Left lung (tissue), 10 donors: ENCODE measurements around the gene DYNLT2B. TPM values are rescaled to one million over a fixed set of nuclear protein-coding genes. Genes with fewer than 3 reads are reported as not detected.

Experiments
- ATAC-seq: fragments of 200-7000 bp; cut with Tn5 transposase; one replicate; pipeline ENCODE4 v1.9.1; 2020; ENCODE audit warnings: moderate library complexity
- DNase-seq, 4 donors: peaks; one replicate each; pipeline ENCODE4 v3.0.0-alpha.2; 2013 to 2020
- H3K27ac ChIP-seq, 2 donors: fragments of 200-600 bp; sonication (generic) in 1 of 2; one replicate each; pipeline versions ENCODE4 v1.5.0 to v1.8.0; 2020 to 2021
- H3K27me3 ChIP-seq, 2 donors: fragments of 200-600 bp; sonication (generic) in 1 of 2; one replicate each; pipeline versions ENCODE4 v1.5.0 to v1.8.0; 2020 to 2021
- H3K36me3 ChIP-seq, 2 donors: fragments of 200-600 bp; sonication (generic) in 1 of 2; one replicate each; pipeline versions ENCODE4 v1.5.0 to v1.8.0; 2020 to 2021
- H3K4me1 ChIP-seq, 2 donors: fragments of 200-600 bp; one replicate each; pipeline ENCODE4 v1.8.0; 2021
- H3K4me3 ChIP-seq, 2 donors: fragments of 200-600 bp; sonication (generic) in 1 of 2; one replicate each; pipeline versions ENCODE4 v1.5.0 to v1.8.0; 2020 to 2021; ENCODE audit warnings: mild to moderate bottlenecking in 1 of 2
- H3K9me3 ChIP-seq, 2 donors: fragments of 200-600 bp; sonication (generic) in 1 of 2; one replicate each; pipeline versions ENCODE4 v1.5.0 to v1.8.0; 2020 to 2021
- intact Hi-C, 2 donors: fragments of 100-400 bp; cut with DNase I; formaldehyde crosslinking; loops; one replicate each; pipeline versions ENCODE4 v1.11.2 to v1.14.2; 2022
- polyA plus RNA-seq, 6 donors: library from polyadenylated mRNA; unstranded; fragments of 120-200 nt; gene quantifications; one replicate each; pipeline ENCODE4 v1.2.1, GENCODE V29; 2013; ENCODE audit not compliant: insufficient read length in 6 of 6
- total RNA-seq, 2 donors: library from RNA; stranded (reverse); fragmentation: NEBNext Ultra II Directional; extraction: Animal tissue kit (Norgen Biotek cat#: 25700); gene quantifications; one replicate each; pipeline ENCODE4 v1.2.1, GENCODE V29; 2021
- TF ChIP-seq, protein P1 (sequence below), 2 donors: fragments of 200-600 bp; sonication (generic) in 1 of 2; IDR thresholded peaks; one replicate each; pipeline versions ENCODE4 v1.5.0 to v1.8.0; 2021; ENCODE audit warnings: antibody characterized with exemption in 2 of 2
- donor health status: DM: no; HTN: yes; CAD: no.
- donor health status: DM: no; HTN: no; CAD: no.

The DYNLT2B gene
- total and polyA plus RNA-seq, 8 donors: 6.0 to 26.9 (median 25.7) TPM

DNA sequence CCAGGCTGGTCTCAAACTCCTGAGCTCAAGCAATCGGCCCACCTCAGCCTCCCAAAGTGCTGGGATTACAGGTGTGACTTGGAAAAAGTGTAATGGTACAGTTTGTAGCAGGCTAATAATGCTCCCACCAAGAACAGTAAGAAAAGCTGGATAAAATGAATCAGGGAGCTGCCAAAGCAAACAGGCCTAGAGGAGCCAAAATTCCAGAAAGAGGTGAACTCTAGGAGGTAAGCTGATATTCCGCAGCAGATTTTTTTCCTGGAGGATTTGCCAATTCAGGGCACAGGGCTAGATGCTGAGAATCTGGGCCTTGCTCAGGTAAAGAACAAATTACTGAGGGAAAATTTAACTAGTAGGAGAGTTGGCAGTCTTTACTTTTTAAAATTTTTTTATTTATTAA, 19.5 kb downstream of the DYNLT2B start:
- ATAC-seq: no peak
- intact Hi-C loops: no loop called here
- no peaks in the 10 kb centered on the region for H3K4me1 ChIP-seq
- H3K9me3 ChIP-seq: no peaks in the 10 kb centered on the region
- H3K27me3 ChIP-seq: no peaks in the 10 kb centered on the region
- no peak for DNase-seq
- no peak overlapping the region for H3K4me3 ChIP-seq
- TF ChIP-seq, protein P1, sequence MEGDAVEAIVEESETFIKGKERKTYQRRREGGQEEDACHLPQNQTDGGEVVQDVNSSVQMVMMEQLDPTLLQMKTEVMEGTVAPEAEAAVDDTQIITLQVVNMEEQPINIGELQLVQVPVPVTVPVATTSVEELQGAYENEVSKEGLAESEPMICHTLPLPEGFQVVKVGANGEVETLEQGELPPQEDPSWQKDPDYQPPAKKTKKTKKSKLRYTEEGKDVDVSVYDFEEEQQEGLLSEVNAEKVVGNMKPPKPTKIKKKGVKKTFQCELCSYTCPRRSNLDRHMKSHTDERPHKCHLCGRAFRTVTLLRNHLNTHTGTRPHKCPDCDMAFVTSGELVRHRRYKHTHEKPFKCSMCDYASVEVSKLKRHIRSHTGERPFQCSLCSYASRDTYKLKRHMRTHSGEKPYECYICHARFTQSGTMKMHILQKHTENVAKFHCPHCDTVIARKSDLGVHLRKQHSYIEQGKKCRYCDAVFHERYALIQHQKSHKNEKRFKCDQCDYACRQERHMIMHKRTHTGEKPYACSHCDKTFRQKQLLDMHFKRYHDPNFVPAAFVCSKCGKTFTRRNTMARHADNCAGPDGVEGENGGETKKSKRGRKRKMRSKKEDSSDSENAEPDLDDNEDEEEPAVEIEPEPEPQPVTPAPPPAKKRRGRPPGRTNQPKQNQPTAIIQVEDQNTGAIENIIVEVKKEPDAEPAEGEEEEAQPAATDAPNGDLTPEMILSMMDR (IDR thresholded peaks at IDR 0.05): no peak
- no peak overlapping the region for H3K27ac ChIP-seq
- no peaks in the 10 kb centered on the region for H3K36me3 ChIP-seq

DNA sequence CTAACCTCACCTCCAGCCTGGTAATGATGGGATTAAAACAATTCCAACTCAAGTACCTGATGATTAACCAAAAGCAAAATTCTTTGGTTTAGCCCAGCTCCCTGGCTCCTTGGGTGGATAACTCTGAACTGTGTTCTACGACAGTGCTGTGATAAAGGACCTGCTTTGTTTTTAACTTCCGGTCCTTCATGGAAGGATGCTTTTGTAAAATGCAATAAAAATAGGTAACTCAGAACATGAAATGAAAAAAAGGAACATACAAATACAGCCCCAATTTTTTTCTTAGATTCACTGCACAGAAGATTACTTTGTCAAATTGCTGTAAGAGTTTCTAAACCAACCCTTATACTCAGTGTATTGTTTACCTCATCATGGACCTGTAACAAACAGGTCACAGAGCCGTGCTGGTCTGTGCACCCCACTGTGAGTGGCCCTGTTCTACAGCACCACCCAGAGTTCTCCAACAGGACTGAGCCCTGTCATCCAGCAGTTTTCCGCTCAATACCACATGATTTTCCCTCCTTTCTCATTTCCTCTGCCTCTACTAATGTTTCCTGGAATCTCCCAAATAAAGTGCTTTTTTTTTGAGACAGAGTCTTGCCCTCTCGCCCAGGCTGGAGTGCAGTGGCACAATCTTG, 25.6 kb downstream of the DYNLT2B start:
- no peaks in the 10 kb centered on the region for H3K9me3 ChIP-seq
- no peak overlapping the region for H3K4me3 ChIP-seq
- H3K27ac ChIP-seq: no peak overlapping the region
- no peak for ATAC-seq
- intact Hi-C loops: no loop called here
- H3K27me3 ChIP-seq: no peaks in the 10 kb centered on the region
- no peak for DNase-seq
- no peaks in the 10 kb centered on the region for H3K4me1 ChIP-seq
- H3K36me3 ChIP-seq: no peaks in the 10 kb centered on the region
- TF ChIP-seq, protein P1 (IDR thresholded peaks at IDR 0.05): no peak

DNA sequence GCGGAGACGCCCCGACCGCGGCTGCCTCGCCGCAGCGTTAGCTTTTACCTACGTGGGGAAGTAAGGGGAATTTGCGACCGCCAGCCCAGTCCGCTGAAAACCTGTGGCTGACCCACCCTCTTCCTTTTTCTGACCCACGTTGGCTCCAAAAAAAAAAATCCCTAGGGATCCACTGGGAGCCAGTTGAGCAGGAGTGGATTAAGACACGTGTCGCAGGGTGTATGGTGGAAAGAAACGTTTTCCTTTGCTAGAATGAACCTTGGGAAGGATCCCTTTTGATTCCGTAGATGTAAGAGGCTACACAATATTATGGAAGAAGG, 29.9 kb downstream of the DYNLT2B start:
- H3K4me1 ChIP-seq: peaks cover 8 to 37% of the 10 kb centered on the region in 2 donors
- TF ChIP-seq, protein P1 (IDR thresholded peaks at IDR 0.05): no peak
- DNase-seq (no peak), ATAC-seq (peak; percentile 14)
- peak overlapping the region; percentile 73 to 86 for H3K4me3 ChIP-seq
- no peaks in the 10 kb centered on the region for H3K9me3 ChIP-seq
- H3K27me3 ChIP-seq: no peaks in the 10 kb centered on the region
- no peaks in the 10 kb centered on the region for H3K36me3 ChIP-seq
- intact Hi-C loops: no loop called here
- H3K27ac ChIP-seq: peak overlapping the region; percentile 90 to 97

DNA sequence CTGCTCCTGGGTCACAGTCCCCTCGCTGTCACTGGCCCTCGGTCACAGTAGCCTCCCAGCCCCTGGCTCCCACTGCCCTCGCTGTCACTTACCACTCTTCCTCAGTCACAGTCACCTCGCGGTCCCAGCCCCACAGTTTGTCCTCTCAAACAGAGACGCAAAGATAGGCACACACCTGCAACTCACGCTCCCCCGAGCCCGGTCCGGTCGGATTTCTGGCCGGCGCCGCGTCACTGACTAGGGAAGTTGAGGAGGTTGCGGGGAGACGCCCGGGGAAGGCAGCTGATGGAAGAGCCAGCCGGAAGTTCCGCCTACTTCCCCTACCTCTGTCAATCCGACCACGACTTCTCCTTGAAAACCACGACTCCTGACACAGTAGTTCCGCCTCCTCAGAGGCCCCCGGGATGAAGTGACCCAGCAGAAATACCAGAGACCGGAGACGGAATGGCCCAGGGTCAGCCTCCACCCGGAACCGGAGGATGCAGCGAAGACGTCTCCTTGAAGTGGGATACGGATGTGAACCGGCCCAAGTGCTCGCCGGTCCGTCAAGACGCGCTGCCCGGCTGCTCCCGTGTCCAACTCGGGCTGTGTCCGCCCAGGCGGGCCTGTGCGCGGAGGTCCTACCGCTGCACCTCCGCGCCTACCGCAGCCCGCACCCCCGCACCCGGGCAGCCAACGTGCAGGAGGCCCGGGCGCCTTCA, 30.4 kb downstream of the DYNLT2B start, which contains the start of gene PCYT1A:
Gene PCYT1A (minus strand): TSS at position 287 of the 701 bp plus-strand sequence. CDS start 17,195 bp downstream, outside the sequence.
- Histone ChIP-seq H3K4me1 (peaks cover 8 to 41% of the 10 kb centered on the region in 2 donors), H3K27ac (peak within 1 kb of the TSS; percentile 90 to 97), H3K27me3 (no peaks in the 10 kb centered on the region), H3K4me3 (peak within 1 kb of the TSS; percentile 73 to 86), H3K9me3 (no peaks in the 10 kb centered on the region), H3K36me3 (no peaks in the 10 kb centered on the region)
- ATAC-seq (peak; percentile 98), DNase-seq (peak; percentile 91 to 98 (median 94))
- TF ChIP-seq, protein P1 (IDR thresholded peaks at IDR 0.05): no peak
- intact Hi-C loops: no loop called here

DNA sequence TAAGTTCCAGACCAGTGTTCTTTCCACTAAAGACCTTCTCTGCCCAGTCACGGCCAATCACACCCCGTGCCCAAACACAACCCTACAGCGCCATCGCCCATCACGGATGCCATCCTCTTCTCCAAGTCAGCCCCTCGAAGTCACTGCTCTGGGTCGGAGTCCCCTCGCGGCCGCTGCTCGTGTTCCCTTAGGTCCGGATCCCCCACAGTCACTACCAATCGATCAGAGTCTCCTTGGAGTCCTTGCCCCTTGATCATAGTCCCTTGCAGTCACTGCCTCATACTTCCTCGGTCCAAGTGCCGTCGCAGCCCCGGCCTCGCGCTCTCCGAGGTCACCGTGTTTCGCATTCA, 31.0 kb downstream of the DYNLT2B start:
- ATAC-seq (peak; percentile 51), DNase-seq (peak in 2 of 4 donors; percentile 20 to 45)
- Histone ChIP-seq H3K36me3 (no peaks in the 10 kb centered on the region), H3K27ac (peak overlapping the region; percentile 90 to 97), H3K9me3 (no peaks in the 10 kb centered on the region), H3K4me3 (peak overlapping the region; percentile 73 to 86), H3K27me3 (no peaks in the 10 kb centered on the region), H3K4me1 (peaks cover 8 to 41% of the 10 kb centered on the region in 2 donors)
- TF ChIP-seq, protein P1 (IDR thresholded peaks at IDR 0.05): no peak
- intact Hi-C loops: no loop called here
